ENCODE results near the gene TSPEAR. TPM values are rescaled to one million over a fixed set of nuclear protein-coding genes. Genes with fewer than 3 reads are reported as not detected.

Gene TSPEAR
- total RNA-seq, 4 donors from 2014 or later = not detected

GRCh38 chr21:44516828-44517174 lies 194.6 kb downstream of the TSPEAR start:
- no peaks in the 10 kb centered on the region for H3K36me3 ChIP-seq
- H3K27ac ChIP-seq = no peak overlapping the region
- peaks cover 3 to 11% (median 6%) of the 10 kb centered on the region in 3 donors for H3K27me3 ChIP-seq
- TF ChIP-seq CTCF (IDR thresholded peaks at IDR 0.05 in 4 of 5, conservative IDR thresholded peaks at IDR 0.05 in 1 of 5) (no peak), POLR2A (IDR thresholded peaks at IDR 0.05) (no peak)
- in situ Hi-C loops (cut with MboI; ENCODE audit: low sequenced_read_pairs in 4 of 4) = loop anchor here in 1 of 4 donors (25.0 kb wide), 1 partner anchor 270 kb away; no protein-coding TSS in a partner anchor
- H3K9me3 ChIP-seq = no peaks in the 10 kb centered on the region
- no peak overlapping the region for H3K4me3 ChIP-seq
- ATAC-seq (no peak), DNase-seq (no peak)
- intact Hi-C loops (cut with DNase I; ENCODE audit: low total_unique reads) = no loop called here
- no peaks in the 10 kb centered on the region for H3K4me1 ChIP-seq

- ATAC-seq (no peak), DNase-seq (no peak)
- intact Hi-C loops (cut with DNase I; ENCODE audit: low total_unique reads) (no loop called here), in situ Hi-C loops (cut with MboI; ENCODE audit: low sequenced_read_pairs in 4 of 4) (loop anchor here in 1 of 4 donors (25.0 kb wide), 1 partner anchor 271 kb away; no protein-coding TSS in a partner anchor)
- Histone ChIP-seq H3K27ac (no peak overlapping the region), H3K9me3 (no peaks in the 10 kb centered on the region), H3K4me1 (no peaks in the 10 kb centered on the region), H3K36me3 (no peaks in the 10 kb centered on the region), H3K4me3 (no peak overlapping the region), H3K27me3 (peaks cover 3 to 11% (median 6%) of the 10 kb centered on the region in 3 donors)
- TF ChIP-seq CTCF (IDR thresholded peaks at IDR 0.05 in 4 of 5, conservative IDR thresholded peaks at IDR 0.05 in 1 of 5) = no peak
- no peak for TF ChIP-seq POLR2A (IDR thresholded peaks at IDR 0.05)
Observed at GRCh38 chr21:44516342-44516741, 195.0 kb downstream of the TSPEAR start.

GRCh38 chr21:44515359-44516165 lies 195.8 kb downstream of the TSPEAR start:
- Histone ChIP-seq H3K36me3 (no peaks in the 10 kb centered on the region), H3K4me1 (no peaks in the 10 kb centered on the region), H3K4me3 (no peak overlapping the region), H3K27ac (no peak overlapping the region), H3K9me3 (no peaks in the 10 kb centered on the region), H3K27me3 (peaks cover 4 to 10% (median 8%) of the 10 kb centered on the region in 3 donors)
- no peak for ATAC-seq
- in situ Hi-C loops (cut with MboI; ENCODE audit: low sequenced_read_pairs in 4 of 4) (loop anchor here in 1 of 4 donors (25.0 kb wide), 1 partner anchor 272 kb away; no protein-coding TSS in a partner anchor), intact Hi-C loops (cut with DNase I; ENCODE audit: low total_unique reads) (no loop called here)
- DNase-seq = no peak
- no peak for TF ChIP-seq POLR2A (IDR thresholded peaks at IDR 0.05)
- TF ChIP-seq CTCF (IDR thresholded peaks at IDR 0.05 in 4 of 5, conservative IDR thresholded peaks at IDR 0.05 in 1 of 5) = no peak

- Histone ChIP-seq H3K27me3 (peaks cover 9 to 12% (median 10%) of the 10 kb centered on the region in 3 donors), H3K9me3 (no peaks in the 10 kb centered on the region), H3K4me3 (no peak overlapping the region), H3K27ac (no peak overlapping the region), H3K36me3 (no peaks in the 10 kb centered on the region), H3K4me1 (no peaks in the 10 kb centered on the region)
- intact Hi-C loops (cut with DNase I; ENCODE audit: low total_unique reads) = no loop called here
- DNase-seq = no peak
- TF ChIP-seq POLR2A (IDR thresholded peaks at IDR 0.05) = no peak
- no peak for TF ChIP-seq CTCF (IDR thresholded peaks at IDR 0.05 in 4 of 5, conservative IDR thresholded peaks at IDR 0.05 in 1 of 5)
- in situ Hi-C loops (cut with MboI; ENCODE audit: low sequenced_read_pairs in 4 of 4) = loop anchor here in 1 of 4 donors (25.0 kb wide), 1 partner anchor 272 kb away; no protein-coding TSS in a partner anchor
- ATAC-seq = no peak
Observed at GRCh38 chr21:44514746-44515358, 196.5 kb downstream of the TSPEAR start.

All from gastrocnemius medialis (tissue), 4 donors.